MCF 10A (cell line): ENCODE results near the gene GPC6. TPM values are rescaled to one million over a fixed set of nuclear protein-coding genes. Genes with fewer than 3 reads are reported as not detected.

ENCODE experiments used
- BruUV-seq: library from RNA; stranded (reverse); fragments of 400-500 nt; replicated peaks from 2 replicates; lab custom pipeline; 2021; lab: Mats Ljungman, UMichigan
- CTCF ChIA-PET: fragments of 300-600 bp; sonication (Branson Sonifier 250); formaldehyde crosslinking; extraction: SDS; loops from one replicate; lab custom pipeline; 2021; ENCODE audit warnings: antibody characterized with exemption, inconsistent platforms; lab: Yijun Ruan, JAX
- POLR2A ChIA-PET: fragments of 300-600, 350-650 bp; sonication (Branson Sonifier 250); formaldehyde crosslinking; extraction: SDS; loops from one replicate; lab custom pipeline; 2020; ENCODE audit warnings: antibody characterized with exemption, inconsistent platforms; lab: Yijun Ruan, JAX
- DNase-seq: peaks from one replicate; pipeline ENCODE4 v3.0.0-alpha.2; 2018; ENCODE audit not compliant: unreplicated experiment
- H3K27ac Mint-ChIP-seq: one replicate; pipeline ENCODE4 v1.8.0; 2022; ENCODE audit warnings: mild to moderate bottlenecking, low read depth, mixed read lengths; ENCODE audit not compliant: unreplicated experiment
- H3K27me3 Mint-ChIP-seq: one replicate; pipeline ENCODE4 v1.8.0; 2022; ENCODE audit warnings: mixed read lengths; ENCODE audit not compliant: insufficient read depth, unreplicated experiment
- H3K36me3 Mint-ChIP-seq: one replicate; pipeline ENCODE4 v1.8.0; 2022; ENCODE audit warnings: mild to moderate bottlenecking, moderate library complexity, mixed read lengths; ENCODE audit not compliant: insufficient read depth, unreplicated experiment
- H3K4me1 Mint-ChIP-seq: one replicate; pipeline ENCODE4 v1.8.0; 2022; ENCODE audit warnings: mixed read lengths; ENCODE audit not compliant: insufficient read depth, unreplicated experiment
- H3K4me3 Mint-ChIP-seq: one replicate; pipeline ENCODE4 v1.8.0; 2022; ENCODE audit warnings: mild to moderate bottlenecking, moderate library complexity, mixed read lengths; ENCODE audit not compliant: unreplicated experiment
- H3K9me3 Mint-ChIP-seq: one replicate; pipeline ENCODE4 v1.8.0; 2022; ENCODE audit warnings: mixed read lengths; ENCODE audit not compliant: unreplicated experiment
- CTCF ChIP-seq: fragments of 200-600 bp; IDR thresholded peaks from one replicate; pipeline ENCODE4 v1.8.0; 2022; ENCODE audit warnings: antibody characterized with exemption, mild to moderate bottlenecking; ENCODE audit not compliant: unreplicated experiment
- intact Hi-C: fragments of 100-400 bp; cut with micrococcal nuclease; formaldehyde crosslinking; loops from 2 replicates; pipeline ENCODE4 v1.14.1; 2022
- total RNA-seq: library from RNA; stranded (reverse); gene quantifications from 2 replicates; pipeline ENCODE4 v1.2.3, GENCODE V29; 2022

GPC6 gene
- total RNA-seq, 1 experiment from 2014 or later = 8.4 TPM

GRCh38 chr13:94201022-94201421, 974.4 kb downstream of the GPC6 start:
- no peak for DNase-seq
- Mint-ChIP-seq H3K4me3 (no peak overlapping the region), H3K27ac (no peak overlapping the region), H3K9me3 (no peaks in the 10 kb centered on the region), H3K4me1 (no peaks in the 10 kb centered on the region), H3K27me3 (no peaks in the 10 kb centered on the region), H3K36me3 (no peaks in the 10 kb centered on the region)
- ChIA-PET CTCF (no interaction called here), POLR2A (no interaction called here)
- intact Hi-C loops = no loop called here
- no peak for TF ChIP-seq CTCF
- no TSS peak for BruUV-seq

DNA sequence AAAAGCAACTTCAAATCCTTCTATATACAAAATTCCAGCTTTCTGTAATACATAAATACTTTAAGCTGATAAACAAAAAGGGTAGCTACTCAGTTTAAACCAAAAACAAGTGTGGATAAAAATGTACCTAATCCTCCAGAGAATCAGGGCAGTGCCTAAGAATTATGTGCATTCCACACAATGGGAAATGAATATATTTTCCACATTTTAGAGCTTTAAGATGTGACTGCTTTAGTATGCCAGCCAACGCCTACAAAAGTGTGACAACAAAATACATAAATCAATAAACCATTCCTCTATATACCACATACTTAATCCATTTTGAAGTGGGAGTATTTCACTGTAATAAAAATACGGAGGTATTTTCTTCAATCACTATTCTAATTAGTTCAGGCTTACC, 977.6 kb downstream of the GPC6 start:
- no peak overlapping the region for H3K4me3 Mint-ChIP-seq
- H3K27me3 Mint-ChIP-seq = no peaks in the 10 kb centered on the region
- no peaks in the 10 kb centered on the region for H3K9me3 Mint-ChIP-seq
- ChIA-PET CTCF (interaction anchor here (3.3 kb wide), 1 partner anchor 12 kb away, joined by 12 read pairs; no protein-coding TSS in a partner anchor), POLR2A (no interaction called here)
- BruUV-seq = no TSS peak
- no peaks in the 10 kb centered on the region for H3K36me3 Mint-ChIP-seq
- no peaks in the 10 kb centered on the region for H3K4me1 Mint-ChIP-seq
- no peak overlapping the region for H3K27ac Mint-ChIP-seq
- intact Hi-C loops = no loop called here
- no peak for DNase-seq
- no peak for TF ChIP-seq CTCF

DNA sequence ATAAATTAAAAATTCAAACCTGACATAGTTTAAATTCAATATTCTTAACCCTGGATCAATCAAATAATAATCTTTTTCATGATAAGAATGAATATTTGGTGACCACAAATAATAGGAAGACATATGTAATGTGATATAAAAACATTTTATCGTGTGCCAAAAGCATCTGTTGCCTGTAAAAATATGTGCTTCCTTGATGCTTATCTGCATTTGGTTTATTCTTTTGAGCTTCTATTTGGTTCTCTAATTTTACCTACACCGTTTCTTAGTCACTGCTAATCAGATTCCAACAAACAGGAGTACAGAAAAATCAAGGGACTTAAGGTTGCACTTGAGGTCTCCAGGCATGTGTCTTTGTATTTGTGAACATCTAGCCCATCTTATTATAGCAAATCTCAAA, 978.3 kb downstream of the GPC6 start:
- intact Hi-C loops = no loop called here
- H3K9me3 Mint-ChIP-seq = no peaks in the 10 kb centered on the region
- CTCF ChIA-PET = interaction anchor here (1.5 to 3.3 kb wide), 2 partner anchors 12 to 18 kb away, joined by 3 to 12 read pairs; no protein-coding TSS in a partner anchor
- H3K4me3 Mint-ChIP-seq = no peak overlapping the region
- no peak for DNase-seq
- no peak for TF ChIP-seq CTCF
- POLR2A ChIA-PET = no interaction called here
- no peak overlapping the region for H3K27ac Mint-ChIP-seq
- BruUV-seq = no TSS peak
- H3K36me3 Mint-ChIP-seq = no peaks in the 10 kb centered on the region
- H3K27me3 Mint-ChIP-seq = no peaks in the 10 kb centered on the region
- H3K4me1 Mint-ChIP-seq = no peaks in the 10 kb centered on the region

GRCh38 chr13:94205896-94206295, 979.3 kb downstream of the GPC6 start:
- Mint-ChIP-seq H3K9me3 (no peaks in the 10 kb centered on the region), H3K4me1 (no peaks in the 10 kb centered on the region), H3K27me3 (no peaks in the 10 kb centered on the region), H3K36me3 (no peaks in the 10 kb centered on the region), H3K4me3 (no peak overlapping the region), H3K27ac (no peak overlapping the region)
- DNase-seq = no peak
- ChIA-PET CTCF (interaction anchor here (0.7 to 3.3 kb wide), 5 partner anchors 13 to 1344 kb away, joined by 3 to 12 read pairs (median 3); no protein-coding TSS in a partner anchor), POLR2A (no interaction called here)
- intact Hi-C loops = no loop called here
- no TSS peak for BruUV-seq
- no peak for TF ChIP-seq CTCF
